NCI-H2196 treated with DMSO at 0.1 percent for 48 hours (cell line): ENCODE measurements around the gene SYT2.
"Not testable (repeated sequence)": the region's sequence is repeated elsewhere in the genome, so short reads cannot be mapped to it uniquely, and the experiment has no call there.

Source experiments
- DNase-seq: peaks from one replicate; lab custom pipeline; 2025; ENCODE audit not compliant: unreplicated experiment; lab: John Stamatoyannopoulos, UW

The SYT2 gene

DNA sequence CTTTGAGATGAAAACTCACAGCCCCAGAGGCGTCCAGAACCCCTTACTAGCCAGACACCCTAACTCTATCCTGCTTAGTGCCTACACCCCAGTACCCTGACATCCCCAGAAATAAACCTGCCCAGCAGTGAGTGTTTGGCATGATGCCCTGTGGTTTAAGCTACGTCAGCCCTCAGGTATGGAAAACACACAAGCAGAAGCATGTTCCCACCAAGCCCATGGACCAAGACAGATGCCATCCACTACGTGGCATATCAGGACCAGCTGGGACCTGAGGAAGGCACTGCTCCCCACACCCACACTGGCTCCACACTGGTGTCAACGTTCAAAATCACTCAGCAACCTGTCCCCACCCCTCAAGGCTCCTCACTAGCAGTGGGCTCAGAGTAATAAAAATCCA, 116.4 kb downstream of the SYT2 start:
- DNase-seq: no peak

DNA sequence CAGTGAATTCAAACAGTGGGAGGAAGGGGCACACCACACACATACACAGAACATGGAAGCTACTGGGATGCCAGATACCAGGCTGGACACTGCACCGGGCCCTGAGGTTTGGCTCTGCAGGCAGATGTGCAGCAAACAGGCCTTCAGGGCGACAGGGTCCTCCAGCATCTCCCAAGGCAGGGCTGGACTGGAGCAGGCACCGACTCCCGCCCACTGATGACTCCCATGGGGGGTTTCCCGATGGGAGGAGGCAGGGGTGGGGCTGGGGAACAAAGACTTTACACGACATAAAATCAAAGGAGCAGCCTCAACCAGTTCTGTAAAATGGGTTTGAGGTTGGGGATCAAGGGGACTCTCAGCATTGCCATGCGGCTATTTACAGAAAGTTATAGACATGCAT, 118.1 kb downstream of the SYT2 start:
- no peak for DNase-seq

DNA sequence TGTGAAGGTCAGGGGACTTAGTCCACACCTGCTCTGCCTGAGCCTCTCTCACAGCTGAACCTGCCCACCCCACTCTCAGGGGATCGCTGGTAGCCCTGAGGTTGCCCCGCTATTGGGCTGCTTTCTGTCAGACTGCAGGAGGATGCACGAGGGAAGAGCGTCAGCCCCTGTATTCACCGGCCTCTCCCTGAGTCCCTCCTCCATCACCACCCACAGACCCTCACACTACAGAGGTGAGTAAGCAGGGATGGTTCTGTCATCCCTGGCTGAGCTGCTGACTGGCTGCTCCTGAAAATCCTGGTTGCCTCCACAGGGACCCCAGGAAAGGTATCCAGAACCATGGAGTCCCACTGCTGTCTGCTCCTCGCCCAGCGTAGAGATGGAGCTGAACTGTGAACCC, 118.7 kb downstream of the SYT2 start:
- no peak for DNase-seq

DNA sequence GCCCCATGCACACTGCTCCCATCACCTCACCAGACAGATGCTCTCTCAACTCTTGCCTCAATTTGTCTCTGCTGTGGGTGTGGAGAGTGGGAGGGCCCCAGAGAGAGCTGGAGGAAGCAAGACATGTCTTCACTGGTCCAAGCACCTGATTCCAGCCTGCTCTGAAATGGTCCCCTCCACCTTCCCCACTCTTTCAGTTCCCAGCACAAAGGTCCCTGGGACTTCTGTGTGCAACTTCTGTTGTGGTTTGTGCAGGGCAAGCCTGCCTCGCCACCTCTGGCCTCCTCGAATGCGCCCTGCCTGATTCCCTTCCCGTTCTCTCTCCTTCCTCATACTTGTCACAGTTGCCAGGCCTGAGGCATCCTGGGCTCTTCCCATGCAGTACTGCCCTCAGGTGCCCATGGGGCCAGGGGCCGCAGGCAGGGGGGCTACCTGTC, 119.3 kb downstream of the SYT2 start:
- DNase-seq: no peak

DNA sequence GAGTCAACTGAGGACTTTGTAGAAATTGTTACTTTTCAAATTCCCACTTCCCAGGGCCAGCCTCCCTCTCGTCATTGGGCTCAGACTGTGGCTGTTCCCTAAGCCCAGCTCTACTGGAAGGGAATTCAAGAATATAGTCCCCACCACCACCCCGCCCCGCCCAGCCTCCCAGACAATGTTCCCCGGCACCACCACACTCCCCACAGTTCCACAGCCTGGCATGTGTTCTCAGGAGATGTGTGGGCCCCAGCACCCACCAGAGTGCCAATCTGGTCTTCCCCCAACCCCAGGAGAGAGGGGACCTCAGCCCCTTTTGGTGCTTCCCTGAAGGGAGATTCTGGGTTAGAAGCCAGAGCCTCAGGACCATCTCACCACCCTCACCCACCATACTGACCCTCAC, 120.1 kb downstream of the SYT2 start:
- no peak for DNase-seq

DNA sequence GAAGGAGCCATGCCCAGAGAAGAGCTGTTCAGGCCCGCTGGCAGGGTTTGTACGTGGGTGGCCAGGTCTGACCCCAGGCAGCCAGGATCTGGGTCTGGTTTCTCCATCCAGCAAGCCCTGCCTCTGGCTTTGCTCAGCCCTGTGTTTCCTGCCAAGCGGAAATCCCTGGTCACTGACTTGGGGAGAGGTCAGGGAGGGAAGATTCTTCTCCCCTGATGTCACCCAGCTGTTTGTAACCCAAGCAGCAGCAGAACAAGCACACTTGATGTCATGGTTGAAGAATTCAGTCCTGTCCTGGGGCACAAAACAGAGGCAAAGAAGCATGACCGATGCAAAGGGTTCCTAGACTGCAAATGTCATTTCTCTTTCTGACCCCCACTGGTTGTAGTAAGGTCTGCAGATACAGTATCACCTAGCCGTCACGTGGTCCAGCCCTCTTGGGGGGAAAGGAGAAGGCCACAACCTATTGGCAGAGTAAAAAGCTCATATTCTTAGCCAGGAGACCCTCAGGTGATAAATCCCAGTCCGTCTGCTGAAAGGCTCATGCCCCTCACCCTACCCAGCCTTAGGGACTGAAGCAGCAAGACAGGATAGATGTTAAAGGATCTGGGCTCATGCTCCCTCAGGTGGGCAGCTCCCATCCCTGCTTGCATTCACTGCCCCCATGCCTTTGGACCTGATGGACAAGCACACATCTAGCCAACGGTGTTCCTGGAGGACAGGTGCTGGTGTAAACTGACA, 120.9 kb downstream of the SYT2 start:
- DNase-seq: peak; percentile 64

DNA sequence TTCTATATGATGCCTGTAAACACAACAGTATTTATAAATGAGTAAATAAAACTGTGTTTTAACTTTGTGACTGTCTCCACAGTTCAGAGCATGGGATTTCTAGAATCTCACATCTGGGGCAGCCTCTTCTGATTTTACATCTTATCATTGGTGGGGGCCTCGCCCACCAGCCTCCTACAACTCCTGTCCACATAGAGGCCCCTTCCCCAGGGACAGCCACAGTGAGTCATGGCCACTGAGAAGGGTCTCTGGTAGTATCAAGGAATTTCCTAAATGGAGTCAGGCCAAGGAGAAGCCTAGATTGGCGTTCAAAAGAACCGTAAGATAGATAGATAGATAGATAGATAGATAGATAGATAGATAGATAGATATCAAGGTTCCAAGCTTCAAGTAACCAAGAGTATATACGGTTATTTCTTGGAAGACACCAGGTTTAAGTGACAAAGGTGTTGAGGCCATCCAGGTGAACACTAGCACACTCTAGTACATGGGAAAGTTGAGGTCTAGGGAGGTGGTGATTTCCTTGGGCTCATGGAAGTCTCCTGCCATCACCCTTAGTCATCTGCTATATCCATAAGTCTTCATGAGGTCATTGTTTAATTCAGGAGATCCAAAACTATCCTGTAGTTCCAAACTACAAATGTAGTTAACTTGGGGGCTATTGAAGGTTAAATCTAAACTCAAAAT, 121.6 kb downstream of the SYT2 start:
- no peak for DNase-seq

DNA sequence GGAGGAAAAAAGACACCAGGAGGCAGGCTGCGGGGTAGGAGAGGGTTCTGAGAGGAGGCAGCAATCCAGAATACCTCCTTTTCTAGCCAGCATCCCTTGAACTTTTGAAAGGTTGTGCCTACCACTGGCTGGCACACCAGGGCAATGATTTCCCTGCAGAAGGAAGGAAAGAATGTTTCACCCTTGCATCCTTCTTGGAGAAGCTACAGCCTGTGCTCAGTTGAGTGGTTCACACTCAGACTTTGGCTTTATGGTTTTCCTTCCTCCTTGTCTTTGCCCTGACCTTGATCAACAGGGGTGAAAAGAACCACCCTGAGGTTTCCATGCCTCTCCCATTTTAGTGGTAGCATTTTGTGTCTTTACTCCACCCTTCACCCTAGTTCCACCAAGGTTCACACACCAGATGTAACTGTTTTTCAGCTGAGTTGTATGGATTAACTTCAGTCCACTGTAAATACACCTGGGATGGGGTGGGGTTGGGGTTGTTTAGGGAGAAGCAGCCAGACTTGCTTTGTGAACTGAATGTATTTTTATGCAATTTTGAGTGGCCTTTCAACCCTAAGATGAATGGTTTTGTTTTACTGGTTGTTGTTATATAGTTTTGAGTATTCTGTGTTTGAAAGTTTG, 122.3 kb downstream of the SYT2 start:
- DNase-seq: no peak

DNA sequence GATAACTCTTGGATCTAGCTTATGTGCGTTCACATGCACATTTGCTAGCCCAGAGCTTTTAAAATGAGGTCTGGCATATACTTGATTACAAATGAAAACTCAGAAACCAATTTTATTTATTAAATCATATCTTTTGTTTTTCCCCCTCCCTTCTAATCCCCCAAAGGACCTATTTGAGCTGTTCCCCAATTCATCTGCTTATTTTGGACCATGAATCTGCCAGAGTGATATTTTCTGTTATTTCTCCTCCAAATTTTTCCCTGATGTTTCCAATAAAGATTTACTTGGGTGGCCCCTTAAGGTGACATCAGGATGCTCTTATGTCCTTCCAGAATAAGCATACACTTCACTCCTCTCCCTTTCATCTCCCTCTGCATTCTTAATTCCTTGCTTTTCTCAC, 123.4 kb downstream of the SYT2 start:
- DNase-seq: no peak

DNA sequence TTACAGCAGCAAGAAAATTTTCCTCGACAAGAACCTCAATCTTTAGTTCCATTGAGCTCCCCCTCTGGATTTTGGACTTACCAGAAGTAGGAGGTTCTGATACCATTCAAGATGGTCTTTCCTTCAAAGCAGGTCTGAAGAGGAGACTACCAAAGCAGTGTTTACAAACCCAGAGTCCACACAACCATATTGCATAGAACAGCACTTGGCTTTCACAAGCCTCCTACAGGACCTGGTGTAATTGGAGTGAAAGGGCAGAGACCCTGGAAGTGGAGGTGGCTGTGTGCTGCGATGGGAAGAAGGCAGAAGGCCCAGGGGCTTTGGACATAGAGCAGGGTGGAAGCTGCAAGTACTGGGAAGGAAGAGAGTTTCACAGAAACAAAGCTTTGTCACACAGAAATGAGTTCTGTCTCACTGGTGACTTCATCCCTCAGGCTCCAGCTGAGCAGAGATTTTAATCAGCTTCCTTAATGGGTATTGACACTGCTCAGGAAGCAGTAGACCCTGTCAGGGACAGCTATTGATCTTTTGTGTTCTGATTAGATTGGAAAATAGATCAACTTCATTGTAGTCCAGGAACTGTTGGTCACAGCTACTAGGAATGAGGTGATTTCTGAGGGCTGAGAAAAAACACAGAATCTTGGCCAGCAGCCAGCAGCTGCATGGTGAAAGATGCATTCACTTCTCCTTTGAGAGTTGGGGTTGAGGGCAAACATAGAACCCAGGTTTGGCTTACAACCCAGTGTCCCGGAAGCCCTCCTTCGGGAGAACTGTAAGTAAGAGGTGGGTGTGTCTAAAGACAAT, 124.0 kb downstream of the SYT2 start:
- DNase-seq: no peak

DNA sequence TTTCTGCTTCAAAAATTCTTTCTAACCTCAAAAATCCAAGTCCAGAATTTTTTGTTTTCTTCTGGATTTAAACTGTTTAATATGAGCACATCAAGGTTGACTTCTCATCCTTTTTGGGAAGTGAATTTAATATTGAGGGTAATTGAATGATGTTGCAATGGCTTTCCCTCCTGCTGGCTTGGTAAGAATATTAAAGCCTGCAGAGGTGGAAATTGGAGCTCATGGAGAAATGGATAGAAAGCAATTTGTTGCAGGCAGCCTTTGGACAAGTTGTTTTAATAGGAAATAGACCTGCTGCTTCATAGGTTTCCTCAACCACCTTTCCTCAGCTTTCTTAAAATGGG, 124.7 kb downstream of the SYT2 start:
- no peak for DNase-seq

DNA sequence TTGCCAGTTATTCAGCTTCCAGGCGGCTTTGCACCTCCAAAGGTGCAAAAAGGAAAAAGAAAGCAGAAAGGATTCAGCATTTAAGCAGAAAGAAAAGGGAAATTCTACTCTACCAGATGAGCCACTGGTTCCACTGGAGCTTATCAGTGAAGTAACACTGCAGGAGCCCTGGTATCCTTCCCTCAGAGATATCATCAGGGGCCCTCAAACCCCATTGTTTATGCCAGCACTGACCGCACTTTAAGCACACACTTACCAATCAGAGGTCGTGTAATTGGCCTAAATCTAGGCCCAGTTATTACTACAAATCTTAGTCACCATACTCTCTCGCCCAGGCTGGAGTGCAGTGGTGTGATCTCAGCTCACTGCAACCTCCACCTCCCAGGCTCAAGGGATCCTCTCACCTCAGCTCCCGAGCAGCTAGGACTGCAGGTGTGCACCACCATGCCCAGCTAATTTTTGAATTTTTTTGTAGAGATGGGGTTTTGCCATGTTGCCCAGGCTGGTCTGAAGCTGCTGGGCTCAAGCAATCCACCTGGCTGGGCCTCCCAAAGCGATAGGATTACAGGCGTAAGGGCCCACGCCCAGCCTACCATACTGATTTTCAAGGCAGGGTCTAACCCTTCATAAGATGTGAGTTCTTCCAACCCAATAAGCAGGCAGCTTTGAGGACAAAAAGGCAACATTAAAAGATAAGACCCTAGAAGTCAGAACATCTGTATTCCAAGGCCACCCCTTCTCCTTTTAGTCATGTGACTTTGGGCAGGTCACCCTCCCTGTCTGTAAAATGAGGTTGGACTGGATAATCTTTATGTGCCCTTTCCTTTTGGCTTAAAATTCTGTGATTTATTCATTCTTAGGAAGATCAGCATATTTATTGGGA, 125.3 kb downstream of the SYT2 start:
- DNase-seq: no peak

DNA sequence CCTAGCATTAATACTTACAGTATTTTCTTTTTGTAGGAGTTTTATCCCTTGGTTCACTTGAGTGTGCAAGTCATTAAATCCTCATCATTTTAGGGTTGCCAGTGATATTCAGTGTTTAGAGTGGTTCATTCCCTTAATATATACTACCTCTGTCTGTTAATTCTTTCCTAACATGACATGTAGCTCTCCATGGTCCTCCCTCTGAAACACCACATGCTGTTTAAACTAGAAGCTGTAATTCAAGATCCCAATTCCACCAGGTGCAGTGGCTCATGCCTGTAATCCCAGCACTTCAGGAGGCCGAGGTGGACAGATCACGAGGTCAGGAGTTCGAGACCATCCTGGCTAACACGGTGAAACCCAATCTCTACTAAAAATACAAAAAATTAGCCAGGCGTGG, 127.9 kb downstream of the SYT2 start:
- DNase-seq: not testable (repeated sequence)

DNA sequence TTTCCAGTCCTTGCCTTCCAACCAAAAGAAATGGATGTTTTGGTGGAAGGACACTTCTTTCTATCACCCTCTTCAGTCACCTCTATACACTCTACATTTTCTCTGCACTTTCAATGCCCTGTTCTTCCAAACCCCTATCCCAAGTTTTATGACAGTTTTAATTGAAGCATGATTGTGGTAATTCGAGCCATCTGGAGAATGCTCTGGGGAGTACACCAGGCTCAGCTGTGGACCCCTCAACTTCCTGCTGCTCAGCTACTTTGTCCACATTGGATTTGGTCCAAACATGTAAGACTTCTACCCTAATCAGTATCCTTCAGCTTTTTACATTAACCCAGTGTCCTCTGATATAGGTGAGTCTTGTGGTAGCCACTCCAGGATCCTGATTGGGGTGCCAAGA, 129.6 kb downstream of the SYT2 start:
- no peak for DNase-seq

DNA sequence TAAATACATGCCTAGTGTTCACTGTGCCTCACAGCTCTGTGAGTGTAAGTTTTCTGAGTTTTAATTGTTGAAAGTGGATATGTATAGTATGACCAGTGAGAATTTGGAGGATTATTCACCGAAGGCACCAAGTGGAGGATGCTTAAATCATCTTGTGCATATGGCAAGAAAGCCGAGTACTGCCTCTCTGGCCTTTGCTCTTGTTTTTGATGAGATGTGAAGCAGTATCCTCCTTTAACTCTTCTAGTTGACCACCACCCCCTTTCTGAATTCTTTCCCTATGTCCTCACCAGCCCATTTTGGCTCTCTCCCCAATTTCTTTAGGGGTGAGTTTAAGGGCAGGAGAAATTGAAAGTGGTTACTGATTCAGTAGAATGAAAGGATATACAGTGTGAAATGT, 130.4 kb downstream of the SYT2 start:
- DNase-seq: no peak

DNA sequence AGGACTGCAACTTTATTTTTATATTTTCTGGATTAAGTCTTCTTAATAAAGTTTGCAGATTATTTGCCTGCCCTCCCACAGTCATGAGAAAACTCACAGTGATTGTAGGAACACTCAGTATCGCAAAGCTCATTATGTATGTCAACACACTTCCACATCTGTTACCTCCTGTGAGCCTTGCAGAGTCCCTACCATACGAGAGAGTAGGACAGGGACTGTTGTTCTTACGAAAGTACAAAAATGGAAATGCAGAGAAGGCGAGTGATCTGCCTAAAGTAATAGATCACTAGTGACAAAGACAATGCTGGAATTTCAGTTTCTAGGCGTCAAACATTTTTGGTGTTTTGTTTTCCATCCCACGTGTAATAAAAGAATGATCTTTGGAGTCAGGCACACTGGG, 131.7 kb downstream of the SYT2 start:
- no peak for DNase-seq

DNA sequence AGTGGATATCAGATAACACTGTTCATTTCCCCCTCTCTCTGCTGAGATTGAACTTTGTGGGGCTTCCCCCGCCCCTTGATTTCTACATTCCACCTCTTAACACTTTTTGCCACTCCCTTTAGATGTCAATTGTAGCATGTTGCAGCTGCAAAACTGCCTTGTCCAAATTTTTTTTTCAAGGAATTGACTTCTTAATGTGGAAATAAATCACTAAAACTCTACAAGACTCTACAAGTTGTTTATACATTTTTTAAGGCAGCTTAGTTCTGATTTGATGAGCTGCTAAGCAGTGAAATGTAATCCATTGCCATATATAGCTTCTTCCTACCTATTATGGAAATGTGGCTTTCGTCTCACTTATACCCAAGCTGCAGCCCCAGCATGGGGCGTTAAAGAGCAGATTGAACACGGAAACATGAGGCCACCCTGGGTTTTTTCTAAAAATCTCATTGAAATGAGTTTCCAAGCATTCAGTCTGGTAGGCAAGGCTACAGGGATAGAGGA, 132.2 kb downstream of the SYT2 start:
- no peak for DNase-seq

DNA sequence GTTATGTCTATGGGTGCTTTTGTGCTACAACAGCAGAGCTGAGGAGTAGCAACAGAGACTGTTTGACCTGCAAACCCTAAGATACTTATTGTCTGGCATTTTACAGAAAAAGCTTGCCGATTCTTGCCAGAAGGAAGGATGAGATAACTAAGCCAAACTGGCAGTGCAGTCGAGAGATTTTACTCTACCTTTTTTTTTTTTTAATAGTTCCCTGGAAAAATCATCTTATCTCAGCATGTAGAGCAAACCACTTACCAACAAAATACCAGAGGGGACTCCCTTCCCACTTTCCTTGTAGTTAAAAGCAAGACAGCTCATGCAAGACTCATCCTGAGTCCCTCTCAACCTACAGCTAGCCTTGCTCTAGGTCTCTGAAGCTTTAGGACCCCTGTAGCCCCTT, 132.9 kb downstream of the SYT2 start:
- DNase-seq: no peak

DNA sequence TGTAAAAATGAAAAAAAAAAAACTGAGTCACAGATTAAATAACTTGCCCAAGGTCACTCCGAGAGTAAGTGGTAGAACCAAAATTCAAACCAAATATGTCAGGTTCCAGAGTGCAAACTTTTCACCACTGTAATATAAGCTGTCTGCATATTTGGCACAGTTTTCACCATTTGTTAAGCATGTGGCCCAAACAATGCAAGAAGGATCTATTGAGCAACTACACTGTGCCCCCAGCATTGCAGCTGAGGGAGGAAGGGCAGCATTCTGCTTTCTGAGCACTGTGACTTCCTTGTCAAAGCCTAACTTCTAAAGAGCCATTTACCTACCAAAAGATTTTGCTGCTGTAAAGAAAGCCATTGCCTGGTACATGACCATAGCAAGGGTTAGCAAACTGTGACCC, 133.4 kb downstream of the SYT2 start:
- DNase-seq: no peak

DNA sequence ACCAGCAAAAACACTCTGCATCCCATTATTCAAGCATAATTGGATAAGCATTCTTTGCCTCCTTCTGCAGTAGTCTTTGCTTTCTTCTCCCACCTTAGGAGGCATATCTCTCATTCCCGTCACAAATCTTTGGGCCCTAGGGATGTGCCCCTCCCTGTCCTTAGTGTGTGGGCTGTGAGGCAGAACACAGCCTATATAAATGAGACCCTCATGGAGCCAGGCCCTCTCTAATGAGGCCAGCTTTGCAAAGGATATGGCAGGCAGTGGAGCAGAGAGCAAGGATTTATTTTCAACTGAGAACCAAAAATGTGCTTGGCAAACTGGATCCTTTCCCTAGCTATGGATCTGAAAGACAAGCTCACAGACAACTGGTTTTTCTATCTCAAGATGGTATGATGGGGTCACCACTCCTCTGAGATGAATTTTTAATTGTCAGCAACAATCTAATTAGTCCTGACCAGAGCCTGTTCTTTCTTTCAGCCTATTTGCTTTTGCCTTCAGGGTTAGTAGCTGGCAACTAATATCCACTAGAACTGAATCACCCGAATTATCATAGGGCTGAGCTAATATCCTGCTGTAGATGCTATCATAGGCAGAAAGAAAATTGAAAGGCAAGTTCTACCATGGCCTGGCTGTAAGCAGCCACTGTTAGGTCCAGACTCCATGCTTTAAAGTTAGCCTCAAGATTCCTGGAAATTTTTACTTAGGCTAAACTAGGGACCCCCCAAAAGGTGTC, 134.2 kb downstream of the SYT2 start:
- DNase-seq: no peak
